Body of pancreas (tissue), 4 donors: Measurements from ENCODE around the gene MPST. TPM values are rescaled to one million over a fixed set of nuclear protein-coding genes. Genes with fewer than 3 reads are reported as not detected.
A peak's percentile ranks its signal among the peaks of the same experiment; 100 is the strongest.

ENCODE experiments used
- ATAC-seq: fragments of 150-250 bp; one replicate; pipeline ENCODE4 v1.9.1; 2016
- DNase-seq, 4 donors: peaks; one replicate each; pipeline ENCODE4 v3.0.0-alpha.2; 2019
- H3K27ac ChIP-seq, 4 donors: fragments of 200-600 bp; sonication (generic); 1 replicate in 3 of 4; 2 replicates in 1 of 4; pipeline versions ENCODE4 v1.5.1 to v1.6.1; 2016 to 2019; ENCODE audit warnings: mild to moderate bottlenecking in 1 of 4, mixed read lengths in 1 of 4, moderate library complexity in 1 of 4
- H3K27me3 ChIP-seq, 2 donors: fragments of 200-600 bp; sonication (generic); one replicate each; pipeline ENCODE4 v1.6.0; 2016; ENCODE audit warnings: mild to moderate bottlenecking in 1 of 2
- H3K36me3 ChIP-seq, 2 donors: fragments of 200-600 bp; sonication (generic); replicated peaks in 1 of 2; 2 replicates each; pipeline ENCODE4 v1.5.1; 2016; ENCODE audit warnings: low read depth in 2 of 2; ENCODE audit not compliant: insufficient read depth in 1 of 2
- H3K4me1 ChIP-seq: fragments of 200-600 bp; sonication (generic); one replicate; pipeline ENCODE4 v1.6.0; 2016
- H3K4me3 ChIP-seq, 2 donors: fragments of 200-600 bp; sonication (generic); 1 replicate in 1 of 2; 2 replicates in 1 of 2; pipeline ENCODE4 v1.5.1; 2016 to 2019
- H3K9me3 ChIP-seq, 3 donors: fragments of 200-600 bp; sonication (generic); 1 replicate in 2 of 3; 2 replicates in 1 of 3; pipeline ENCODE4 v1.5.1; 2016
- POLR2A ChIP-seq, 3 donors: fragments of 450-650 bp; IDR thresholded peaks; one replicate each; pipeline ENCODE4 v1.6.1; 2016; ENCODE audit warnings: antibody characterized with exemption in 3 of 3, mild to moderate bottlenecking in 2 of 3
- WGBS, 2 donors: methylation state at CpG; one replicate each; pipeline ENCODE4 v1.1.5; 2017; 5-methylcytosine and 5-hydroxymethylcytosine counted together
- intact Hi-C: fragments of 100-400 bp; cut with DNase I; formaldehyde crosslinking; loops from one replicate; pipeline ENCODE4 v1.15.1; 2023
- total RNA-seq, 2 donors: library from RNA; depleted of rRNA; stranded (reverse); fragments of >200 nt; gene quantifications; one replicate each; pipeline ENCODE4 v1.1.0, GENCODE V29; 2016
- TF ChIP-seq, protein P1 (sequence below), 7 experiments: fragments of 450-650 bp in 4 of 7; fragments of 200-600 bp in 3 of 7; sonication (generic) in 3 of 7; IDR thresholded peaks; one replicate each; pipeline ENCODE4 v1.5.1; 2016 to 2019; ENCODE audit warnings: antibody characterized with exemption in 7 of 7

MPST gene
- total RNA-seq, 2 donors from 2014 or later, result 173 TPM

DNA sequence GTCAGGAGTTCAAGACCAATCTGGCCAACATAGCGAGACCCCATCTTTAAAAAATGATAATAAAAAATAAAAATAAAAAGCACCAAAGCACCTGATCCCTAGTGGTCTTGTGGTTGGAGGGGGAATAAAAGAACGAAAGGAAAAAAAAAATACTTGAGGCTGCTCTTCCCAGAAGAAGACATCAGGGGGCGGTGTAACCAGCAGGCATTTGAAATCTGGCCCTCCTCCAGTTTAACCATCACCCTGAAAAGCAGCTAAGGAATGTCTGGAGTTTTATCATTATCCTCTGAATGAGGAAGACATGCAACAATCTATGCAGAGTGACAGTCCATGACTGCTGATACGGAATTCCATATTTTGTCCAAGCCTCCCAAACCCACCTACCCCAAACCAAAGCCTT lies 26.4 kb downstream of the MPST start:
- Histone ChIP-seq H3K9me3 (no peaks in the 10 kb centered on the region), H3K27ac (no peak overlapping the region), H3K36me3 (no peaks in the 10 kb centered on the region), H3K27me3 (no peaks in the 10 kb centered on the region), H3K4me1 (peaks cover 13% of the 10 kb centered on the region), H3K4me3 (no peak overlapping the region)
- ATAC-seq (no peak), DNase-seq (no peak)
- WGBS, 2 donors, result 47 to 56% methylated on average over 4 of the region's 4 CpGs
- TF ChIP-seq, protein P1, sequence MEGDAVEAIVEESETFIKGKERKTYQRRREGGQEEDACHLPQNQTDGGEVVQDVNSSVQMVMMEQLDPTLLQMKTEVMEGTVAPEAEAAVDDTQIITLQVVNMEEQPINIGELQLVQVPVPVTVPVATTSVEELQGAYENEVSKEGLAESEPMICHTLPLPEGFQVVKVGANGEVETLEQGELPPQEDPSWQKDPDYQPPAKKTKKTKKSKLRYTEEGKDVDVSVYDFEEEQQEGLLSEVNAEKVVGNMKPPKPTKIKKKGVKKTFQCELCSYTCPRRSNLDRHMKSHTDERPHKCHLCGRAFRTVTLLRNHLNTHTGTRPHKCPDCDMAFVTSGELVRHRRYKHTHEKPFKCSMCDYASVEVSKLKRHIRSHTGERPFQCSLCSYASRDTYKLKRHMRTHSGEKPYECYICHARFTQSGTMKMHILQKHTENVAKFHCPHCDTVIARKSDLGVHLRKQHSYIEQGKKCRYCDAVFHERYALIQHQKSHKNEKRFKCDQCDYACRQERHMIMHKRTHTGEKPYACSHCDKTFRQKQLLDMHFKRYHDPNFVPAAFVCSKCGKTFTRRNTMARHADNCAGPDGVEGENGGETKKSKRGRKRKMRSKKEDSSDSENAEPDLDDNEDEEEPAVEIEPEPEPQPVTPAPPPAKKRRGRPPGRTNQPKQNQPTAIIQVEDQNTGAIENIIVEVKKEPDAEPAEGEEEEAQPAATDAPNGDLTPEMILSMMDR (IDR thresholded peaks at IDR 0.05), result peak in 5 of 7 experiments; percentile 10 to 26 (median 19)
- no peak for TF ChIP-seq POLR2A (IDR thresholded peaks at IDR 0.05)
- intact Hi-C loops, result no loop called here

DNA sequence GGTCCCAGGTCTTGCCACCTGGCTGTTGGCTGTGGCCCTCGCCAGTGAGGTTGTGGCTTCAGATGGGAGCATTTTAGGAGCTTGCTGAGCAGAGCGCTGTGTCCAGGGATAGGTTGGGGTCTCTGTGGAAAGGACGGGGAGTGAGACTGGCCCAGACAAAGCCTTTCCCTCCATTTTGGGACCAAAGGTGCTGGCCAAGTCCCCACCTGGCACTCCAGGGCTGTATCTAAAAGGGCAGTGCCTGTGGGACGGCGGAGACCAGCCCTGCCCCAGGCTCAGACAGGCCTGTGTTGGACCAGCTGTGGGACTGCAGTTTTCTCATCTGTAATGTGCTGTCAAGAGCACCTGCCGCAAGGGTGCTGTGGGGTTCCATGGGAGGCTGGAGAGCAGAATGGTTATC lies 27.0 kb downstream of the MPST start:
- H3K27ac ChIP-seq, result no peak overlapping the region
- H3K9me3 ChIP-seq, result no peaks in the 10 kb centered on the region
- H3K4me1 ChIP-seq, result peaks cover 13% of the 10 kb centered on the region
- no peak for DNase-seq
- no peak overlapping the region for H3K4me3 ChIP-seq
- H3K27me3 ChIP-seq, result no peaks in the 10 kb centered on the region
- TF ChIP-seq, protein P1 (IDR thresholded peaks at IDR 0.05), result no peak
- TF ChIP-seq POLR2A (IDR thresholded peaks at IDR 0.05), result no peak
- 76% methylated on average over 6 of the region's 6 CpGs; no CpG with 5 or more reads in 1 of the 2 donors for WGBS, 2 donors
- no peaks in the 10 kb centered on the region for H3K36me3 ChIP-seq
- intact Hi-C loops, result no loop called here
- no peak for ATAC-seq

DNA sequence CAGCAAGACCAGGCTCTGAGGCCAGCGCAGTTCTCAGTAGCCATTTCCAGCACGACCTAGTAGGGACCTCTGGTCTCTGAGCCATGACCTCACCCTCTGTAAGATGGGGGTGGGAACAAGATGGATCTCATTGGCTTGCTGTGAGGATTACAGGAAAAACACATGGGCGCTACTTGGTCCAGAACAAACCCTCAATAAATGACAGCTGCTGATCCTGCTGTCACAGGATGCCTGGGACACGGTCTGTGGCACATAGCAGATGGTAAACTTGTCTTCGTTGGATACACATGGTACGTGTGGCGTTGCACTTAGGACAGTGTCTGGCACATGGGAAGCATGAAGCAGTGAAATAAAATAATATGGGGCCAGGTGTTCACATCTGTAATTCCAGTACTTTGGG lies 27.5 kb downstream of the MPST start:
- no peak for DNase-seq
- Histone ChIP-seq H3K4me1 (peaks cover 16% of the 10 kb centered on the region), H3K9me3 (no peaks in the 10 kb centered on the region), H3K27ac (no peak overlapping the region), H3K4me3 (no peak overlapping the region), H3K27me3 (no peaks in the 10 kb centered on the region), H3K36me3 (no peaks in the 10 kb centered on the region)
- no peak for TF ChIP-seq POLR2A (IDR thresholded peaks at IDR 0.05)
- TF ChIP-seq, protein P1 (IDR thresholded peaks at IDR 0.05), result no peak
- WGBS, 2 donors, result 86 to 89% methylated on average over 5 to 7 of the region's 7 CpGs
- ATAC-seq, result no peak
- intact Hi-C loops, result no loop called here

DNA sequence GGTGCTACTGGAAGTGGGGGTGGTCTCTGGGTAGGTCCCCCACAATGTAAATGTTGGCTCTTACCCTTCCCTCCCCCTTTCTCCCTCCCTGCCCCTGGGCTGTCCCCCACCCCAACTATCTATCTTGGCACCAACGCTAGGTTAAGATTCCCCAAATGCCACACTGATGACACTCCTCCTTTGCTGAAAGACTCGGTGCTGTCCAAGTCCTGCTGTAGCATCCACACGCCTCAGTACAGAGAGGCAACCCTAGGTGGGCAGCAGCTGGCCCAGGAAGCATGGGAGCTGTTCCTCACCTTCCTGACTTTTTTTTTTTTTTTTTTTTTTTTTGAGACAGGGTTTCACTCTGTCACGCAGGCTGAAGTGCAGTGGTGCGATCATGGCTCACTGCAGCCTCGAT lies 28.6 kb downstream of the MPST start:
- intact Hi-C loops, result no loop called here
- no peak overlapping the region for H3K27ac ChIP-seq
- H3K4me1 ChIP-seq, result peaks cover 20% of the 10 kb centered on the region

DNA sequence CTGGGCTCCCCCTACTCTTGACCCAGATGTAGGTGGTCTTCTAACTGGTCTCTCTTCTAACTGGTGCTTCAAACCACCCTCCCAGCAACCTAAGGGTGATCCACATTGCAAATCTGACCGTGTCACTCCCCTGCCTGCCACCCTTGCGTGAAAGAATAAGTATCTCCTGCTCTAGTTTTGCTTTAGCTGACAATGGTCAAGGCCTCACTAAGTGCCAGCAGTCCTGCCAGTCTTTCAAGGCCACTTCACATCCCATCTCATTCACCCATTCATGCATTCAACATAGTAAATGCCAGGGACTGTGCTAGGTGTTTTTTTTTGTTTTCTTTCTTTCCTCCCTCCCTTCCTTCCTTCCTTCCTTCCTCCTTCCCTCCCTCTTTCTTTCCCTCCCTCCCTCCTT lies 29.7 kb downstream of the MPST start:
- no peaks in the 10 kb centered on the region for H3K27me3 ChIP-seq
- H3K4me1 ChIP-seq, result peaks cover 9% of the 10 kb centered on the region
- TF ChIP-seq POLR2A (IDR thresholded peaks at IDR 0.05), result no peak
- TF ChIP-seq, protein P1 (IDR thresholded peaks at IDR 0.05), result no peak
- no peak for ATAC-seq
- no peak overlapping the region for H3K4me3 ChIP-seq
- WGBS, 2 donors, result 61% methylated on average over 2 of the region's 2 CpGs
- no peak overlapping the region for H3K27ac ChIP-seq
- H3K36me3 ChIP-seq, result no peaks in the 10 kb centered on the region
- no peaks in the 10 kb centered on the region for H3K9me3 ChIP-seq
- no peak for DNase-seq
- intact Hi-C loops, result no loop called here

More for the DNA sequence above, 28.6 kb downstream of the MPST start:
- 83 to 85% methylated on average over 6 of the region's 6 CpGs for WGBS, 2 donors
- no peaks in the 10 kb centered on the region for H3K27me3 ChIP-seq
- no peak for DNase-seq
- no peaks in the 10 kb centered on the region for H3K36me3 ChIP-seq
- no peak for ATAC-seq
- no peak overlapping the region for H3K4me3 ChIP-seq
- no peaks in the 10 kb centered on the region for H3K9me3 ChIP-seq
- TF ChIP-seq POLR2A (IDR thresholded peaks at IDR 0.05), result no peak
- TF ChIP-seq, protein P1 (IDR thresholded peaks at IDR 0.05), result no peak
